GM12874 (cell line): ENCODE measurements around the gene LYPD6B.

Experiments used
- CTCF ChIP-seq: IDR thresholded peaks from 2 replicates; pipeline ENCODE4 v1.5.1; 2011; ENCODE audit warnings: low read depth, mild to moderate bottlenecking, control low read depth, low read length, moderate library complexity; ENCODE audit not compliant: insufficient read depth

LYPD6B gene

DNA sequence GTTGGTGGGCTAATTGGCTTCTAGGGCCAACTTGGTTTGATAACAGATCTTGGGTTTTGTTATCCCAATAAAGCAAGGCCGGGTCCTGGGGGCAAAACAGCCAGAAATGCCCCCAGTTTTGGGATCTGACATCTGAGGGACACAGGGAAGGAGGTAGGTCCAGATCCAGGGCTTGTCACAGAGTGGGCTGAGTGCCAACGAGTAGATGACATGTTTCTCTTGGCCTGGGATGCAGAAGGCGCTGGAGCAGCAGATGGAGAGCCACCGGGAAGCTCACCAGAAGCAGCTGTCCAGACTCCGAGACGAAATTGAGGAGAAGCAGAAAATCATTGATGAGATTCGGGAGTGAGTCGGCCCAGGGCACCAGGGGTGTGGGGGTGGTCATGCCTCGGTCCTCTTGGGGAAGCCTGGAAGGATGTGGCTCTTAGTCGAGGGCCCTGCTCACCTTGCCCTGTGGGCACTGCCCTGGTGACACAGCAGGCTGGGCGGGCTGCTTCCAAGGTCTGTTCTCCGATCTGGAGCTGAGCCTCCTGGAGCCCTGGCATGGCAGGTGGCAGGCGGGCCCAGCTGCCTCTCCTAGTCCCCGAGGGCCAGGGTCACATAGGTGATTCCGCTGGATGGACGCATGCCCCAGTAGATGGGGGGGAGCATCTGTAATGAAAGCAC is 40.2 kb upstream of the LYPD6B start:
- no peak for TF ChIP-seq CTCF

DNA sequence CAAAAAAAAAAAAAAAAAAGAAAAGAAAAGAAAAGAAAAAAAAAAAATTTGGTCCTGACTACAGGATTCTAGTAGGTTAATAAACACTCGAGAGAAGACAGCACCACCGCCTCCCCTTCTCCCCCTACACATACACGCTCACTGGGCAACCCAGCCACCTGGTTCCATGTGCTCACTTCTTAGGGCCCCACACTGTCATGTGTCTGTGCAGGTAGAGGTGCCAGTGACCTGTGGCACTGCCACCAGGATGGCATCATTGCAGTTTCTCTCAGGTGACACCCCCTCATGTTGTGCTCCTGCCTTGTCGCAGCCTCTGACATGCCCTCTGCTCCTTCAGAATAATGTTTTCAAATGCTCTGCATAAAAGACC is 39.7 kb upstream of the LYPD6B start:
- TF ChIP-seq CTCF: no peak

DNA sequence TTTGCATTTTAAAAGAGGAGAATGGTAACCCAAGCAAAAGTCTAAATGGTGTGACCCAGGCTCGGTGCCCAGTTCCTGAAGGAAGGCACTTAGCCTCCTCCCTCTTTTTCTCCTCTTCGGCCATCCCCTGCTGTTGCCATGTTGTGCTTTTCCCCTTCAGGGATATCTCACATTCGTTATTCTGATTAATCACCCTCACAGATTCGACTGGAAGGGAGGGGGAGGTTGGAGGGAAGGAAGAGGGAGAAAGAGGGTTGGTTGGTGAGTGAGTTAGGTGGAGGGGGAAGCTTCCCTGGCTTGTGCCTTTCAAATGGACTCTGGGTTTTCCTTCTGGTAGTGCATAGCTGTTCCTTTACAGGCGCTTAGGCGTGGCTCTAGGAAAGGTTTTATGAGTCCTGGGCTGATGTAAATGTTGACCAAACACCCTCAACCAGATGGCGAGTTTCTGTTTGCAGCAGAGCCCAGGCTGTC is 39.0 kb upstream of the LYPD6B start:
- no peak for TF ChIP-seq CTCF

- no peak for TF ChIP-seq CTCF
Observed at GRCh38 chr2:149000158-149000938, 38.2 kb upstream of the LYPD6B start.

GRCh38 chr2:149001496-149001895 is 37.0 kb upstream of the LYPD6B start:
- no peak for TF ChIP-seq CTCF

DNA sequence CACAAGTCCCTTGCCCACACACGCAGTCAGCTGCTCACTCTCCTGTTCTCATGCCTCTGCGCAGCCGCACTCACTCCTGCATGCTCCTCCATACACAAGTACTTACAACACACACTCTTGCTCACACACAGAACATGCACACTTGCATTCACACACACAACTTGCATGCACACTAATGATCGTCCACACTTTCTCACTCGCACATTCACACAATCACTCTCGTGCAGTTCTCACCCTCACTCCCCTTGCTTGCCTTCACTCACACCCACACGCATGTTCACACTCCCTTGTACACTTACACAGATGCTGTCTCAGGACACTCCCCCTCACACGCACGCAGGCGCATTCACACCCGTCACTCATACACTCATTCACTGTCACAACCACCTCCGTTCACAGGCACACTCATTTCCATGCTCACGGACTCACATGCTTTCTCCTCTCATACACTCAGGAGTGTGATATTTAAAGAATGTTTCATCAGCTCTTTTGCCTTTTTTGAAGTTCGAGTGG is 36.1 kb upstream of the LYPD6B start:
- no peak for TF ChIP-seq CTCF

DNA sequence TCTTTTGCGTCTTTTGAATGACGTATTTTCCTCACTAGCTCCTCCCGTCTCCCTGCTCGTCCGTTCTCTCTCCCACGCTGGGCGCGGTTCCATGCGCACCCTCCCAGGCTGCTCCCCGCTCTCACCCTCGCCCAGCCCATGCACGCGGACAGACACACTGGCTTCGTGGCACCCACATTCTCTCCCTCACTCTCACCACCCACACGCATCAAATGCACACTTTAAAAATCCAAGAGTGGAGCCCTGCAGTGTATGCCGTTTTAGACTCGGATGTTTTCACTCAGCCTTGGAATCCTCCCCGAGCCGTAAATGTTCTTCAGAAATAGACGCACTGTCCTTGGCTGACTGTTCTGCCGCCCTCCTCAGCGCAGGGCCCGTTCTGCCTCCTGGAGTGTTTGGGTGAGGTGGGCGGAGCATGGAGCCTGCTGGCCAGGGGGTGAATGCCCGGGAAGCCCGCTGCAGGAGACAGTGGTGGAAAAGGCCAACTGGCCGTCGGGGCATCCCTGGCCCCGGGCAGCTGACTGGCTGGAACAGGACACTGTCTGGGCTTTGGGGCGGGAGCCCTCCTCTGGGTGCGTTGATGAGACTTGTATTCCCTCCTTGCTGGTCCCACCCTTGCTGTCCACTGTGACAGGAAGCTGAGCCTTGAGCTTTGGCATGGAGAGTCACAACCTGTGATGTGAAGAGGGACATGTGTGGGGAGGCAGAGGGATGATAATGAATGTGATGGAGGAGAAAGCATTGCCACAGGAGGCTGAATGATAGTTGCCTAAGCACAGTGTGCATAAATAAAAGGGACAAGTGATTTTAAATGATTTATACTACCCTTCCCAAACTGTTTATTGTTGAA is 35.4 kb upstream of the LYPD6B start:
- TF ChIP-seq CTCF: no peak
